Activated T-helper 1 cell treated with anti-CD3 and anti-CD28 coated beads, Interleukin-12 subunit alpha, Interleukin-12 subunit beta, Interleukin-2, Interleukin-4 antibody, amounts not matched to agents 30 ng/mL and 10 ng/mL and 1 ng/mL, durations not matched to agents 14 hours and 24 hours and 36 hours (primary cell): Measurements from ENCODE around the gene CHST14. TPM values are rescaled to one million over a fixed set of nuclear protein-coding genes. Genes with fewer than 3 reads are reported as not detected.

Source experiments
- DNase-seq: peaks from one replicate; pipeline ENCODE4 v3.0.0; 2021; ENCODE audit warnings: low spot score
- H3K27ac Mint-ChIP-seq: one replicate; pipeline ENCODE4 v1.8.0; 2021; ENCODE audit warnings: mild to moderate bottlenecking, mixed read lengths
- H3K27me3 Mint-ChIP-seq: one replicate; pipeline ENCODE4 v1.8.0; 2022; ENCODE audit warnings: mild to moderate bottlenecking, moderate library complexity, mixed read lengths; ENCODE audit not compliant: insufficient read depth
- H3K36me3 Mint-ChIP-seq: one replicate; pipeline ENCODE4 v1.8.0; 2021; ENCODE audit warnings: low read depth, mixed read lengths
- H3K4me1 Mint-ChIP-seq: one replicate; pipeline ENCODE4 v1.8.0; 2021; ENCODE audit warnings: low read depth, mixed read lengths
- H3K4me3 Mint-ChIP-seq: one replicate; pipeline ENCODE4 v1.8.0; 2021; ENCODE audit warnings: mild to moderate bottlenecking, moderate library complexity, mixed read lengths
- H3K9me3 Mint-ChIP-seq: one replicate; pipeline ENCODE4 v1.8.0; 2021; ENCODE audit warnings: mixed read lengths
- intact Hi-C: fragments of 100-400 bp; cut with micrococcal nuclease; formaldehyde crosslinking; loops from one replicate; pipeline ENCODE4 v1.15.1; 2024
- total RNA-seq: library from RNA; stranded (reverse); gene quantifications from 2 replicates; pipeline ENCODE4 v1.2.3, GENCODE V29; 2022

The CHST14 gene
- total RNA-seq, 1 donor from 2014 or later: 9.7 TPM

DNA sequence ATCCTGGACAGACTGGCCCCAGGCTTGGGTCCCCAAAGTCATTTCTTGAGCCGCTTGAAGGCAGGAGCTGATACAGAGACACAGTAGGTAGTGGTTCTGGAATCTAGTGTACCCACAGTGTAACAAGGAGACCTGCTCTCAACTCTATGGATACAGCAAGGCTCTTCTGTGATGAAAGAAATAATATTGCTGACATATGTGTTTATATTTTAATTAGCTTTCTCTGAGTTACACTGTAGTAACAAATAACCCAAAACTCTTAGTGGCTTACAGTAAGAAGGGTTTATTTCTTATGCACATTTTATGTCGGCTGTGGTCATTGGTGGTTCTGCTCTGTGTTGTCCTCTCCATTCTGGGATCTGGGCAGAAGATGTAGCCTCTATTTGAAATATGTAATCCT is 45.5 kb downstream of the CHST14 start:
- H3K27me3 Mint-ChIP-seq: peaks cover 36% of the 10 kb centered on the region

More for the DNA sequence above, 45.5 kb downstream of the CHST14 start:
- no peaks in the 10 kb centered on the region for H3K9me3 Mint-ChIP-seq
- intact Hi-C loops: no loop called here
- H3K36me3 Mint-ChIP-seq: no peaks in the 10 kb centered on the region
- H3K4me3 Mint-ChIP-seq: no peak overlapping the region
- peaks cover 12% of the 10 kb centered on the region for H3K4me1 Mint-ChIP-seq
- DNase-seq: no peak
- H3K27ac Mint-ChIP-seq: no peak overlapping the region

Other genes with a start within 250 kb of the CHST14 start
- 0.26 and 0.78 TPM in 2 replicates for gene PAK6, start 231.9 kb upstream of the CHST14 start, total RNA-seq
- not detected in 2 replicates for gene ANKRD63, start 187.9 kb upstream of the CHST14 start, total RNA-seq
- gene PLCB2, start 163.0 kb upstream of the CHST14 start, total RNA-seq: 88.5 and 89.0 TPM in 2 replicates
- 19.2 and 25.1 TPM in 2 replicates for gene INAFM2, start 147.3 kb upstream of the CHST14 start, total RNA-seq
- gene CCDC9B, start 130.0 kb upstream of the CHST14 start, total RNA-seq: 0.21 and 0.24 TPM in 2 replicates
- gene PHGR1, start 120.0 kb upstream of the CHST14 start, total RNA-seq: not detected in 2 replicates
- 0.02 and 0.54 TPM in 2 replicates for gene DISP2, start 112.8 kb upstream of the CHST14 start, total RNA-seq
- 48.4 and 52.1 TPM in 2 replicates for gene KNSTRN, start 88.3 kb upstream of the CHST14 start, total RNA-seq
- 59.6 and 65.2 TPM in 2 replicates for gene IVD, start 65.2 kb upstream of the CHST14 start, total RNA-seq
- gene BAHD1, start 30.0 kb upstream of the CHST14 start, total RNA-seq: 26.5 and 26.9 TPM in 2 replicates
- gene CCDC32, start 94.1 kb downstream of the CHST14 start, total RNA-seq: 28.4 and 36.9 TPM in 2 replicates
- 19.5 and 22.6 TPM in 2 replicates for gene RPUSD2, start 98.3 kb downstream of the CHST14 start, total RNA-seq
- gene KNL1, start 123.3 kb downstream of the CHST14 start, total RNA-seq: 21.6 and 22.4 TPM in 2 replicates
- 62.0 and 62.4 TPM in 2 replicates for gene RAD51, start 224.2 kb downstream of the CHST14 start, total RNA-seq